Embryonic facial prominence (tissue), 1 donor: Measurements from ENCODE around the gene RAD18.

ENCODE experiments used
- DNase-seq: peaks from one replicate; pipeline ENCODE4 v3.0.0-alpha.2; 2016; ENCODE audit errors: extremely low spot score

RAD18 gene

DNA sequence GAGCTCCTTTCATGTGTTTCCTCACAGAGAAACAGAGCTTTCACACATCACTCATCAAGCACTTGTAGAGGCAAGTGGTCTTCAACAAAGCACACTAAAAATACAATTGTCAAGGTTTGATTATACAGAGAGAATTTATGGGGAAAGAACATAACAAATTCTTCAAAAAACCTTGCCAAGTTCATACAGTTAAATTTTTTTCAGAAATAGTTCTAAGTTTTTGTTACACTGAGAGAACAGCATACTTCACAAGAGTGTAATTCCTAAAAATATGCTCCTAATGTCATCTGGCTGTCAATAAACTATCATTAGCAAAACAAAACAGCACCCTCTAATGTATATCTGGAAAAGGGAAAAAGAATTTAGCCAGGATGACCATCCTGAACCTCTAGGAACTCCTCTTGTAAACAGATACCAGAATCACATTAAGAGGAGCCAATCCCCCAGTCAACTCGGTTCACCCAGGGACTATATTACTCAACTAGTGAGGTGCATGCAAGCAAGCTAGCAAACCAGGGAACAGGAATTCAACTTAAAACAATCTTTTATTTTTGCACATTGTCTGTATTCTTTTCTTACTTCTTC is 63.3 kb downstream of the RAD18 start:
- no peak for DNase-seq

- DNase-seq = no peak
Measured at GRCh38 chr3:8895829-8896228, 67.4 kb downstream of the RAD18 start.

DNA sequence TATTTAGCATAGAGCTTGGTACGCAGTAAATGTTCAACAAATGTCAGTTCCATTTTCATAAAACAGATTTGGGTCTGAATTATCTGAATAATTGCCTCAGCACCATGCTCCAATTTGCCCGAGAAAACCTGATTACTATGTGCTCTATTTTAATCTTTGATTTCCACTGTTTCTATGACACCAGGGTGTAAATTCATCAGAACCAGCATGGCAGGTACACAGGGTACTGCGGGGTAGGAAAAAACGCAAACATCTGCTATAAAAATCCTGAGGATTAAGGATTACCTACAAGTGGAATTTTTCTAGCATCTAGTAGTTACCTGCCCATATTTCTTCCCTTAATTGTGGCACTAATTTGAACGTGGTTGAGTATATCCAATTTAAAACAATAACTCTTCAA is 70.3 kb downstream of the RAD18 start:
- no peak for DNase-seq

- DNase-seq = no peak
Measured at GRCh38 chr3:8891774-8892173, 71.5 kb downstream of the RAD18 start.

DNA sequence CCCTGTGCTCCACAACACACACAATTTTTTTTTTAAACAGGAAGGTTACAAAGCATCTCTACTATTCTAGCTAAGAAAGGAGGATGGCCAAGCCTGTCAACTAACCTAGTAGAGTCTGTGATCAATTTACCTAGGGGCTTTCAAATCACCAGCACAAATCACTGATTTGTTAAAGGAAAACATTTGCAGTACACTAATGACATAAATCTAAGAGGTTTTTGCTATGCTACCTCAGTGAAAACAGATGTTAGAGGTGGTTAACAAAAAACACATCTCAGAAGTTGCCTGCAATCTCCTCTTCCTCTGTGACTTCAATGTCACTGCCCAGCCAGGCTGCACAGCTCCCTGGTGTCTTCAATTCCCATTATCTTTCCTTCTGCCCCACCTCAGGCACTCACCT is 72.0 kb downstream of the RAD18 start:
- no peak for DNase-seq

DNA sequence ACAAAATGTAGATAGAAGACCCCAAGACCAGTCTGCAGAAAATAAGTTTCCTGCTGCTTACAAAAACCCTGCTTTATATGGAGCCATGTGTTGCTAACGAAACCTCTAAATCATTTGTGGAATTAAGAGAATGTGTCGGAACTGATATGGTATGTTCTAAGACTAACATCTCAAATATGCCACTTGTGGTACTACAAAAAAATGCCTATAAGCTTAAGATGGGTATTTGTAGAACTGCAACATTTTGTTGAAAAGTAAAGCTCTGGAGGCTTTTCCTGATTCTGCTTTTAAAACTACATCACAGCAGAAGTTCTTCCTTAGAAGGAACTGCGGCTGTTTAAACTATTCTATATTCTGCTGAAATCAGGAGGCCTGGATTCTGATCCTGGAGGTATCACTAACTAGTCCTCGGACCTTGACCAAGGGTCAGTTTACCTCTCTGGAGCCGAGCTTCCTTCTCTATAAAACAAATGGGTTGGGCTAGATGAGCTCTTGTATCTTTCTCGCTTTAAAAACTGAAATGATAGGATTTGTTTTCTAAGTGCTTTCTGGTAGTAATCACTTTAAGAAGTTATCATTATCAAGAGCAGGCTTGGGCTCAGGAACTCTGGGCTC is 74.9 kb downstream of the RAD18 start:
- DNase-seq = no peak

DNA sequence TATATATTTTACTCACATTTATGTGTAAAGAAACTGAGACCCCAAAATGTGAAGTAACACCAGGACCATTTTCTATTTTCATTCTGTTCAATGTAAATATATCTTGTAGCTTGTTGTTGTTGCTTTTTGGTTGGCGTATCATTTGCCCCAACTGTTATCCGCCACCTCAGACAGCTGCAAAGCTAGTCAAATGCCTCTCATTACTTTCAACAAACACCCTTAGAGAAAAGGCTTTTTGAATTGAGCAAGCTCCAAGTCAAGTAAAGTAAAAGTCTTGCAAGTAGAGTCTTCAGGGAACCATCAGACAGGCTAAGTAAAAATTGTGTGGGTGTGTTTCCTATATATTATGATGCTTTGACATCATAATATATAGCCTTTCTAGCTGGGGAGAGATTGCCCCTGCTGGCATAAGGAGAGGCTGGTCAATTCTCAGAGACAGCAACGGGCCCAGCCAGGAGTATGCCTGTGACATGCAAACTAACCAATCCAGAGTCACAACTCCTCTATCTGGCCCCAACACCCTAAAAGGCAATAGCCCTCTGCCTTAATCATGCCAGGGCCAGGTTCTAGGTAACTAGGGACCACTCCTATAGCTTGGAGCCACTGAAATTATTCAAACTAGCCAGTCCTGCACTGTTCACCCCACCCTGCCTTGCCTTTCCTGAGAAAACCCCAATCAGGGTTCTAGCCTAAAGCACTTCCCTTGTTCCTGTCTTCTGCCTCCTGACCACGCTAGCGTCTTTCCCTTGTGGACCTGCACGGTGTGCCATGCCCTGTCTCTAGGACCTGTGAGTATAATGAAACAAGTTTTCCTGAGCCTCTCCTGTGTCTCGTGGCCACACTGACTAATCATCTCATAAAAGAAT is 75.6 kb downstream of the RAD18 start:
- no peak for DNase-seq

GRCh38 chr3:8886546-8886945 is 76.7 kb downstream of the RAD18 start:
- DNase-seq = no peak

DNA sequence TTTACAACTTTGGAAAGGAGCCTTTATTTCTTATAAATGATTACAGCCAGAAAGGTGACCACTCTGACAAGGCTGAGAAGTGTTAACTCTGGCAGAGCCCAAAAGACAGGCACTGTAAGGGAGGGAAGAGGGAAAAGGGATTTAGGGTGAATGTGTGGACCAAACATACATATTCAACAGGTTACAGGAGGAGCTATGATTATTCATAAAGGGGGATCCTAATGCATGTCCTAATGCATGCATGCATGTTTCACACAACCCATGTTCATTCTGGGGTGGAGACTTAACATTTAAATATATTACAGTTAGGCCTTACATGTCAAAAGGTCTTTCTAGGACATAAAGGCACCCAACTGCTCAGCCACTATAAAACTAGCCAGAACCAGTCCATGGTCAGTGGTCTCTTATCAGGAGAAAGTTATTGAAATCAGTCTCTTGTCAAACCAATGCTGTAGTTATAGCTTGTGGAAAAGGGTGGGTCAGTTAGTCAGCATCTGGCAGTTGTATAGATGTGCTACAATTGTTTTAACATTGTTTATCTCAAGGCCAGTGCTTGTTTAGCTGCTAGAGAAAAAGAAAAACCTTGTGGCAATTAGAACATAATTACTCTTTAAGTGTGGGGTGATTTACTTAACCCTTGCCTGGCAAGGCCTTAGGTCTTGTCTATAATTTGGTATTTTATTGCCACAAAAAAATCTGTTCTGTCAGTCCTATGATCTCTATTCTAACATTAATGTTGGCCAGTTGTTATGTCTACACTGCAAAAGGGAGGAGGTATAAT is 77.5 kb downstream of the RAD18 start:
- no peak for DNase-seq

DNA sequence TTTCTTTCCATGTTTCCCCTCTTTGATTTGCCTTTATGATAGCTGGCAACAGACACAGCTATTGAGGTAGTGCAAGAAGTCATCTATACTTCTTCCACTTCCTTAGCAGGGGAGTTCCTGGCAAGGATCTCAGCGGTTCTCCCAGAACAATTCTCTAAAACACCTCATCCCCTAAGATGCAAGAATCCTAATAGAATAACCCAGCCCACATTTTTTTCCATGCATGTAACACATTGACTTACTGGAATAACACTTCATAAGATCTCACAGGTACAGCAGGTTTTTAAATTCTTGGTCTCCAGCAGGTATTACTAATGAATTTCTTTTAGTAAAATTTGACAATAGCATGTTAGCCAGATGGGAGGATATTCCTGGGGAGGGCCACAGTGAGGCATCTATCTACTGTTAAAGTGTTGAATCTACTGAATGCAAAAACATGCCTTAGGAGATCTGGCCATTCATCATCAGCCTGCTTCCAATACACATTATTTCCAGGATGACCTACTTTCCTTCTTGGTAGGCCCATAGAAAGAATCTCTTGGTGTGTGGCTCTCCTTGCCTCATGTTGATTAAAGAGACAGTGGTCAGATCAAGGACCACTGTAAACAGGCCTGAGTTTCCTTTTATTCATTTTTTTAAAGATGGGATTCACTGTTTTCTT is 78.5 kb downstream of the RAD18 start:
- no peak for DNase-seq

DNA sequence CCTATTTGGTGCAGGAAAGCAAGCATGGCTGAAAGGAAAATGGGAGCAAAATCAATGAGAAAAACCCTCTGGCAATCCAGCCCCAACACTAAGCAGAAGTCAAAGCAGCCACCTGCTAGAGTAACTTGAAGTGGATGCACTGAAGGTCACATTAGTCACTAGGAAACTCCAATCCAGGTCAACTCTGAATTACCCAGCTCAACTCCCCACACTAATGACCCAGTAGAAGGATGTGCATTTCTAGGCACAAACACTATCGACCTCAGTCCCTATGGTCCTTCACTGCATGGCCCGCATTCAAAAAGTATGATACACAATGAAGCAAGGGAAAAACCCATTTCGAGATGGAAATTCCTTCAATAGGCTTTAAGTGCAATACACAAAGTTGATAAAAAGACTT is 80.6 kb downstream of the RAD18 start:
- no peak for DNase-seq

DNA sequence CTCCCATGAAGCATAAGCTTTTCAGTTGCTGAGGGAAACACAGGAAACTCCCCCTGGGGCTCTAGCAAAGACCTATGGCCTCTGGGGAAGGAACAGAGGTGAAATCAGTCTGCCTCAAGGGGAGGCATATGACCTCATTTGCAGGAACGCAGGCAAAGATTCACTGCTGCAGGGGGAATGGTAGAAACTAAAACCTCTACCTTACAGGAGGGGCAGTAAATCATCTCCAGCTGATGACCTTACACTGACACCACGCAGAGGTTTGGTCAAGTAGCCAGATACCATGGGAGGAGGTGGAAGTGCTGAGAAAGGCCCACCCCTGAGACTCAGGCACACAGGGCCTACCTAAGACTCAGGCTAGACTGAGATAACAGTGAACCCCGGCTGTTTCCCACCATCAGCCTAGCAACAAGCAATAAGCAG is 81.1 kb downstream of the RAD18 start:
- DNase-seq = no peak

GRCh38 chr3:8879347-8879944 is 83.8 kb downstream of the RAD18 start:
- no peak for DNase-seq

- no peak for DNase-seq
Measured at GRCh38 chr3:8875836-8876235, 87.4 kb downstream of the RAD18 start.

GRCh38 chr3:8873740-8874139 is 89.5 kb downstream of the RAD18 start:
- no peak for DNase-seq

DNA sequence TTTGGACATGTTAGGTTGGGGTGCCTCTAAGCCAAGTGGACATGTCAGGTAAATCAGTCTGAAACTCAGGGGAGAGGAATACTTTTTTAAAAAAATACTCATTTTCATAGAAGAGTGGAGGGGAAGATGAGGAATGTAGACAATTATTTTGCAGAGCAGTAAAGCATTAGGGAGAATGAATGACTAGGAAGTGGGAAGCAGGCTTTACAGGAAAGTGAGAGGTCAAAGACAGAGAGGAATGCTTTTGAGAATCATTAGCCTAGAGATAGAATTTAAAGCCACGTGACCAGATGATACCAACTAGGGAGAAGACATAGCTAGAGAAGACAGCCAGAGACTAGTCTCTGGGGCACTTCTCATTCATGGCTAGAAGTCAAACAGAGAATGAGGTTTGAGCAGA is 91.0 kb downstream of the RAD18 start:
- no peak for DNase-seq

DNA sequence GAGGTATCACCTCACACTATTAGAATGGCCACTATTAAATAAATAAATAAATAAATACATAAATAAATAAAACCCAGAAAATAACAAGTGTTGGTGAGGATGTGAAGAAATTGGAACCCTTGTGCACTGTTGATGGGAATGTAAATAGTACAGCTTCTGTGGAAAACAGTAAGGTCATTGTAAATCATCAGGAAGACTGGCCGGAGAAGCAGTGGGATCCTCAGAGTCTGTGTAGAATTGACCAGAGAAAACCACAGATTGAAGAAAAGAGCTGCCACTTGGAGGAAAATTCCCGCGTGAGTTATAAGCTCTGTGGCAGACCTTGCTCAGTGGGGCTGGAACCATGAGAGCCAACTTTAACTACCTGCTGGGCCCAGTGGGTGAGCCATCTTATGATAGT is 92.0 kb downstream of the RAD18 start:
- no peak for DNase-seq

GRCh38 chr3:8870134-8870533 is 93.1 kb downstream of the RAD18 start:
- no peak for DNase-seq

DNA sequence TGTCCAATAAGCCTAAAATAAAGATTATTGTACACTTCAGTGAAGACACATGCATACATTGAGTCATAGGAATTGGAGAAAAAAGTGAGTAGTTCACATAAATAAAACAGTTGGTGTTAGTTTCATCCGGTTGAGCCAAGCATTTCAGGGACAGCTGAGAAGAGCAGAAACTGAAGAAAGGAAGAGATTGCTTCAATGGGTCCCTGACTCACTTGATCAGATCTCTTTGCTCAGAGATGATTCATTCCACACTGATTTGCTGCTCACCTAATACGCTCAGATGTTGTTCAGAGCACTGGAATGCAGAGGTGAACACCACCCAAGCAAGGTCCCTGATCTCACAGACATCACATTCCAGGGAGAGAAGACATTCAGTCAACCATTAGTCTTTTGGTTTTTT is 93.7 kb downstream of the RAD18 start:
- DNase-seq = no peak

- no peak for DNase-seq
Measured at GRCh38 chr3:8868996-8869395, 94.3 kb downstream of the RAD18 start.

DNA sequence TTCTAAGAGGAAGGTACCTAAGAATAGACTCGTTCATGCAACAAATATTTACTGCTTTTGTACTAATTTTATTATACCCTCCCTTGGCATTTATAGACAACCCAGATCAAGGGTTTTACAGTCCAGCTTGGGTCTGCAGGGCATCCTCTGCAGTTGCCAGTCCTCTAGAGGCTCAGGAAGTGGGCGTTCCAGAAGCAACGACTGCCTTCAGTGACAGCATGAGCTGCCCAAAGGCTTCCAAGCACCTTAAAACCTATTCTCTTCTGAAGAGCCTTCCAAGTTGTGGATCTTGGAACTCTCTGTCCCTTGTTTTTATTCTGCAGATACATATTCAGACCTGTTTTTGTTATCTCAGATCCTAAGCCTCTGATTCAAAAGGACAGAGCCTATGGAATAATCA is 95.6 kb downstream of the RAD18 start:
- no peak for DNase-seq
